Keratinocyte (primary cell): ENCODE results near the gene TSEN34. TPM values are rescaled to one million over a fixed set of nuclear protein-coding genes. Genes with fewer than 3 reads are reported as not detected.

ENCODE experiments used
- DNase-seq: peaks from one replicate; pipeline ENCODE4 v3.0.0-alpha.2; 2011; ENCODE audit warnings: low read depth, missing footprints, low spot score
- FAIRE-seq: peaks from 2 replicates; lab custom pipeline; 2011; peaks lifted over from hg19 to GRCh38; lab: Jason Lieb, UNC
- H2AFZ ChIP-seq: 2 replicates; pipeline ENCODE4 v1.6.0; 2012; ENCODE audit warnings: low read length, control low read depth, inconsistent platforms; ENCODE audit not compliant: control insufficient read depth
- H3K27ac ChIP-seq: 2 replicates; pipeline ENCODE4 v1.5.1; 2011; ENCODE audit warnings: low read length; ENCODE audit not compliant: control insufficient read depth, insufficient read depth
- H3K27me3 ChIP-seq: 3 replicates; pipeline ENCODE4 v1.6.0; 2011; ENCODE audit warnings: low read length; ENCODE audit not compliant: control insufficient read depth, insufficient read depth; ENCODE audit errors: extremely low read depth
- H3K36me3 ChIP-seq, 2 experiments: 2 replicates in 1 of 2; 3 replicates in 1 of 2; pipeline ENCODE4 v1.5.1; 2011; ENCODE audit warnings: low read length in 2 of 2, mild to moderate bottlenecking in 1 of 2; ENCODE audit not compliant: control insufficient read depth in 2 of 2, insufficient read depth in 2 of 2; ENCODE audit errors: extremely low read depth in 1 of 2
- H3K4me1 ChIP-seq: 3 replicates; pipeline ENCODE4 v1.5.1; 2011; ENCODE audit warnings: low read length; ENCODE audit not compliant: control insufficient read depth, insufficient read depth; ENCODE audit errors: extremely low read depth
- H3K4me2 ChIP-seq: 3 replicates; pipeline ENCODE4 v1.6.0; 2011; ENCODE audit warnings: low read depth, low read length; ENCODE audit not compliant: control insufficient read depth, insufficient read depth; ENCODE audit errors: extremely low read depth
- H3K4me3 ChIP-seq, 3 experiments: fragments of 200-600 bp in 1 of 3; sonication (generic) in 1 of 3; 2 replicates in 2 of 3; 3 replicates in 1 of 3; pipeline ENCODE4 v1.5.1; 2011 to 2016; ENCODE audit warnings: low read length in 3 of 3, mild to moderate bottlenecking in 3 of 3, control low read depth in 2 of 3, inconsistent platforms in 1 of 3, low read depth in 1 of 3, mixed read lengths in 1 of 3, mixed run types in 1 of 3, moderate library complexity in 1 of 3; ENCODE audit not compliant: control insufficient read depth in 2 of 3, insufficient read depth in 2 of 3; ENCODE audit errors: extremely low read depth in 1 of 3
- H3K79me2 ChIP-seq: 2 replicates; pipeline ENCODE4 v1.6.0; 2012; ENCODE audit warnings: low read length; ENCODE audit not compliant: control insufficient read depth, insufficient read depth
- H3K9ac ChIP-seq: 3 replicates; pipeline ENCODE4 v1.6.0; 2011; ENCODE audit warnings: low read length; ENCODE audit not compliant: control insufficient read depth, insufficient read depth; ENCODE audit errors: extremely low read depth
- H3K9me1 ChIP-seq: 3 replicates; pipeline ENCODE4 v1.6.0; 2011; ENCODE audit warnings: low read length; ENCODE audit not compliant: control insufficient read depth, insufficient read depth; ENCODE audit errors: extremely low read depth
- H3K9me3 ChIP-seq: 2 replicates; pipeline ENCODE4 v1.5.1; 2012; ENCODE audit warnings: low read depth, low read length; ENCODE audit not compliant: control insufficient read depth
- H4K20me1 ChIP-seq: 3 replicates; pipeline ENCODE4 v1.6.0; 2011; ENCODE audit warnings: low read length; ENCODE audit not compliant: control insufficient read depth, insufficient read depth; ENCODE audit errors: extremely low read depth
- EZH2 ChIP-seq: IDR thresholded peaks from one replicate; pipeline ENCODE4 v1.6.1; 2012; ENCODE audit warnings: inconsistent platforms, mild to moderate bottlenecking, low read length, moderate library complexity
- dilution Hi-C: fragments of 300-500 bp; cut with MboI; formaldehyde crosslinking; loops from one replicate; pipeline ENCODE4 v1.7.0; 2020; ENCODE audit warnings: low sequenced_read_pairs; ENCODE audit not compliant: extremely low pct_ligation_motif_present
- polyA plus RNA-seq, 5 experiments: library from polyadenylated mRNA; depleted of rRNA in 3 of 5; stranded (reverse) in 3 of 5; stranded (forward) in 1 of 5; unstranded in 1 of 5; fragments of >200 nt; gene quantifications; 1 replicate in 1 of 5; 2 replicates in 3 of 5; 3 replicates in 1 of 5; pipeline versions ENCODE4 v1.2.1 to v1.2.3, GENCODE V29; 2011 to 2012; ENCODE audit warnings: missing spikeins in 2 of 5, low read depth in 1 of 5, low replicate concordance in 1 of 5
- TF ChIP-seq, protein P1 (sequence below), 3 experiments: IDR thresholded peaks in 1 of 3; conservative IDR thresholded peaks in 1 of 3; optimal IDR thresholded peaks in 1 of 3; 2 replicates in 2 of 3; 3 replicates in 1 of 3; pipeline versions ENCODE3 to v1.5.1; 2011; ENCODE audit warnings: low read length in 3 of 3, mild to moderate bottlenecking in 3 of 3, moderate library complexity in 2 of 3, control low read depth in 1 of 3, inconsistent platforms in 1 of 3; ENCODE audit not compliant: insufficient read depth in 2 of 3; ENCODE audit errors: extremely low read depth in 1 of 3

TSEN34 gene
- polyA plus RNA-seq, 1 donor (not counting 4 experiments of a cell fraction or from before 2014, with no cell fraction given): 36.5 TPM

- H3K79me2 ChIP-seq: peaks cover 7% of the 10 kb centered on the region
- H4K20me1 ChIP-seq: peaks cover 9% of the 10 kb centered on the region
- no peak overlapping the region for H3K27ac ChIP-seq
- DNase-seq (no peak), FAIRE-seq (no peak)
- H3K4me1 ChIP-seq: peaks cover 16% of the 10 kb centered on the region
- no peak overlapping the region for H3K9ac ChIP-seq
- H3K9me3 ChIP-seq: no peaks in the 10 kb centered on the region
- H3K27me3 ChIP-seq: no peaks in the 10 kb centered on the region
- no peak overlapping the region for H2AFZ ChIP-seq
- dilution Hi-C loops: no loop called here
- H3K9me1 ChIP-seq: no peaks in the 10 kb centered on the region
- H3K4me3 ChIP-seq: no peak overlapping the region
- peaks cover 32 to 40% of the 10 kb centered on the region in 2 experiments for H3K36me3 ChIP-seq
- H3K4me2 ChIP-seq: no peak overlapping the region
- TF ChIP-seq, protein P1, sequence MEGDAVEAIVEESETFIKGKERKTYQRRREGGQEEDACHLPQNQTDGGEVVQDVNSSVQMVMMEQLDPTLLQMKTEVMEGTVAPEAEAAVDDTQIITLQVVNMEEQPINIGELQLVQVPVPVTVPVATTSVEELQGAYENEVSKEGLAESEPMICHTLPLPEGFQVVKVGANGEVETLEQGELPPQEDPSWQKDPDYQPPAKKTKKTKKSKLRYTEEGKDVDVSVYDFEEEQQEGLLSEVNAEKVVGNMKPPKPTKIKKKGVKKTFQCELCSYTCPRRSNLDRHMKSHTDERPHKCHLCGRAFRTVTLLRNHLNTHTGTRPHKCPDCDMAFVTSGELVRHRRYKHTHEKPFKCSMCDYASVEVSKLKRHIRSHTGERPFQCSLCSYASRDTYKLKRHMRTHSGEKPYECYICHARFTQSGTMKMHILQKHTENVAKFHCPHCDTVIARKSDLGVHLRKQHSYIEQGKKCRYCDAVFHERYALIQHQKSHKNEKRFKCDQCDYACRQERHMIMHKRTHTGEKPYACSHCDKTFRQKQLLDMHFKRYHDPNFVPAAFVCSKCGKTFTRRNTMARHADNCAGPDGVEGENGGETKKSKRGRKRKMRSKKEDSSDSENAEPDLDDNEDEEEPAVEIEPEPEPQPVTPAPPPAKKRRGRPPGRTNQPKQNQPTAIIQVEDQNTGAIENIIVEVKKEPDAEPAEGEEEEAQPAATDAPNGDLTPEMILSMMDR (optimal IDR thresholded peaks at IDR 0.05 in 1 of 3, IDR thresholded peaks at IDR 0.05 in 1 of 3, conservative IDR thresholded peaks at IDR 0.05 in 1 of 3; ENCODE audit: extremely low read depth in 1 of 3, insufficient read depth in 2 of 3, low read length in 3 of 3): no peak
- TF ChIP-seq EZH2: no peak
Measured at GRCh38 chr19:54155694-54156093, 35.4 kb upstream of the TSEN34 start.

DNA sequence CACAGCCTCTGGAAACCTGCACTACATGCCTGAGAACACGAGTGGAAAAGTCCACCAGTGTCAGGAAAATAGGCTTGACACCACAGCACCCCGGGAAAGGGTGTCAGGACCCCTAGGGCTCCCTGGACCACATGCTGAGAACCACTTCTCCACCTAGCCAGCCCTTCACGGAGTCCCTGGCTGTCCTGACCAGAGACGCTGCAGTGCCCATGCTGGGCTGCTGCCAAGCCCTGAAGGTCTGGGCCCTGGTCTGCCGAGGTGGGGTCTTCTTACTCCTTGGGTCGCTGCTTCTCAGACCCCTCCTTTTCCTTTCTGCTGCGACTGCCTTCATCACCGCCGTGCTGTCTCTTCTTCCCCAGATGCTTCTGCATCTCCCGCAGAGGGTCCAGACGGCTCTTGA, 34.6 kb upstream of the TSEN34 start:
- Histone ChIP-seq H3K9me1 (no peaks in the 10 kb centered on the region), H3K4me1 (peaks cover 22% of the 10 kb centered on the region), H3K9ac (no peak overlapping the region), H3K27me3 (no peaks in the 10 kb centered on the region), H2AFZ (no peak overlapping the region), H3K36me3 (peaks cover 31 to 38% of the 10 kb centered on the region in 2 experiments), H3K79me2 (peaks cover 7% of the 10 kb centered on the region), H3K9me3 (no peaks in the 10 kb centered on the region), H4K20me1 (peaks cover 5% of the 10 kb centered on the region), H3K4me2 (no peak overlapping the region), H3K4me3 (no peak overlapping the region), H3K27ac (no peak overlapping the region)
- dilution Hi-C loops: no loop called here
- FAIRE-seq (no peak), DNase-seq (no peak)
- no peak for TF ChIP-seq EZH2
- TF ChIP-seq, protein P1 (optimal IDR thresholded peaks at IDR 0.05 in 1 of 3, IDR thresholded peaks at IDR 0.05 in 1 of 3, conservative IDR thresholded peaks at IDR 0.05 in 1 of 3; ENCODE audit: extremely low read depth in 1 of 3, insufficient read depth in 2 of 3, low read length in 3 of 3): no peak
